Neural cell (in vitro differentiated cells): ENCODE results near the gene SGCD.

ENCODE experiments used
- CTCF ChIP-seq: fragments of 450-650 bp; IDR thresholded peaks from 2 replicates; pipeline ENCODE4 v1.5.1; 2014; ENCODE audit warnings: antibody characterized with exemption, mild to moderate bottlenecking, moderate library complexity; ENCODE audit not compliant: poor library complexity, severe bottlenecking
- EP300 ChIP-seq: fragments of 450-650 bp; conservative IDR thresholded peaks from 2 replicates; pipeline ENCODE4 v1.6.1; 2014; ENCODE audit warnings: antibody characterized with exemption, mild to moderate bottlenecking, moderate library complexity; ENCODE audit not compliant: poor library complexity, severe bottlenecking
- EZH2 ChIP-seq: fragments of 200-600, 300-800 bp; shearing (Covaris generic), sonication (generic); IDR thresholded peaks from 2 replicates; pipeline ENCODE4 v1.6.1; 2014; ENCODE audit warnings: antibody characterized with exemption, low read length, borderline replicate concordance, mild to moderate bottlenecking; ENCODE audit not compliant: insufficient read depth, poor library complexity, severe bottlenecking
- MXI1 ChIP-seq: fragments of 450-650 bp; conservative IDR thresholded peaks from 2 replicates; pipeline ENCODE4 v1.6.1; 2014; ENCODE audit warnings: antibody characterized with exemption, mild to moderate bottlenecking; ENCODE audit not compliant: poor library complexity, severe bottlenecking
- POLR2AphosphoS5 ChIP-seq: IDR thresholded peaks from 2 replicates; pipeline ENCODE4 v1.6.1; 2012
- RAD21 ChIP-seq: fragments of 450-650 bp; conservative IDR thresholded peaks from 2 replicates; pipeline ENCODE4 v1.6.1; 2014; ENCODE audit warnings: antibody characterized with exemption, mild to moderate bottlenecking, moderate library complexity
- SMC3 ChIP-seq: fragments of 450-650 bp; conservative IDR thresholded peaks from 2 replicates; pipeline ENCODE4 v1.6.1; 2014; ENCODE audit warnings: antibody characterized with exemption, mild to moderate bottlenecking, moderate library complexity; ENCODE audit not compliant: poor library complexity
- TAF1 ChIP-seq: IDR thresholded peaks from 2 replicates; pipeline ENCODE4 v1.6.1; 2012; ENCODE audit warnings: low read depth
- TF ChIP-seq, protein P1 (sequence below): IDR thresholded peaks from 2 replicates; pipeline ENCODE4 v1.6.1; 2012; ENCODE audit warnings: borderline replicate concordance

DNA sequence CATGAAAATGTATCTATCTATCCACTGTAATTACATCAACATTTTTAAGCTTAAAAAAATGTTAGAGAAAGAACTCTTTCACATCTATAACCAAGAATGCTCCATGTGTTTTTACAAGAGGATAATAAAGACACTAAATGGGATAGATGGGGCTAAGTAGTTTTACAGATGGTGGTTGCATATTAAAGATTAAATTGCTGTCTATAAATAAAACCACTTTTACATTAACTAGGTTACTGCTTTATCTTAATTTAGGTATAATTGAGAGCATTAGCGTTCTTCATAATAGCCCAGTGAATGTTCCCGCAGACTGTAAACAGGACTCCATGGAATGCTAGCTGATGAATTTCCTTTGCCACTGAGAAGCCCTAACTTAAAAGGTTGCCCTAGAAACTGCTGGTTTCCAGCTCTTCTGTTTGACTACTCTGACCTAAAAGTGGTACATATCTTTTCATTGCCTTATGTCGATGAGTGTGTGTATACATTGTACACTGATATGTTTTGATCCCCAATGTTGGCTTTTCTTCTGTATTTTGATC, 117.9 kb downstream of the SGCD start:
- TF ChIP-seq SMC3 (no peak), CTCF (no peak), EZH2 (no peak), RAD21 (no peak), TAF1 (no peak), POLR2AphosphoS5 (no peak), EP300 (no peak), MXI1 (no peak)
- TF ChIP-seq, protein P1, sequence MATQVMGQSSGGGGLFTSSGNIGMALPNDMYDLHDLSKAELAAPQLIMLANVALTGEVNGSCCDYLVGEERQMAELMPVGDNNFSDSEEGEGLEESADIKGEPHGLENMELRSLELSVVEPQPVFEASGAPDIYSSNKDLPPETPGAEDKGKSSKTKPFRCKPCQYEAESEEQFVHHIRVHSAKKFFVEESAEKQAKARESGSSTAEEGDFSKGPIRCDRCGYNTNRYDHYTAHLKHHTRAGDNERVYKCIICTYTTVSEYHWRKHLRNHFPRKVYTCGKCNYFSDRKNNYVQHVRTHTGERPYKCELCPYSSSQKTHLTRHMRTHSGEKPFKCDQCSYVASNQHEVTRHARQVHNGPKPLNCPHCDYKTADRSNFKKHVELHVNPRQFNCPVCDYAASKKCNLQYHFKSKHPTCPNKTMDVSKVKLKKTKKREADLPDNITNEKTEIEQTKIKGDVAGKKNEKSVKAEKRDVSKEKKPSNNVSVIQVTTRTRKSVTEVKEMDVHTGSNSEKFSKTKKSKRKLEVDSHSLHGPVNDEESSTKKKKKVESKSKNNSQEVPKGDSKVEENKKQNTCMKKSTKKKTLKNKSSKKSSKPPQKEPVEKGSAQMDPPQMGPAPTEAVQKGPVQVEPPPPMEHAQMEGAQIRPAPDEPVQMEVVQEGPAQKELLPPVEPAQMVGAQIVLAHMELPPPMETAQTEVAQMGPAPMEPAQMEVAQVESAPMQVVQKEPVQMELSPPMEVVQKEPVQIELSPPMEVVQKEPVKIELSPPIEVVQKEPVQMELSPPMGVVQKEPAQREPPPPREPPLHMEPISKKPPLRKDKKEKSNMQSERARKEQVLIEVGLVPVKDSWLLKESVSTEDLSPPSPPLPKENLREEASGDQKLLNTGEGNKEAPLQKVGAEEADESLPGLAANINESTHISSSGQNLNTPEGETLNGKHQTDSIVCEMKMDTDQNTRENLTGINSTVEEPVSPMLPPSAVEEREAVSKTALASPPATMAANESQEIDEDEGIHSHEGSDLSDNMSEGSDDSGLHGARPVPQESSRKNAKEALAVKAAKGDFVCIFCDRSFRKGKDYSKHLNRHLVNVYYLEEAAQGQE, result no peak
